ENCODE data around the gene EXOG. TPM values are rescaled to one million over a fixed set of nuclear protein-coding genes. Genes with fewer than 3 reads are reported as not detected.

EXOG gene
- total RNA-seq, 4 donors from 2014 or later, result 0.34 to 3.9 (median 3.1) TPM

- TF ChIP-seq POLR2A (IDR thresholded peaks at IDR 0.05) (no peak), CTCF (IDR thresholded peaks at IDR 0.05) (no peak)
- WGBS, 2 donors, result 93% methylated on average over 6 of the region's 6 CpGs
- intact Hi-C loops (cut with DNase I; ENCODE audit: low total_unique reads), result loop anchor here (10.0 kb wide), 1 partner anchor 121 kb away; no protein-coding TSS in a partner anchor
- H3K4me3 ChIP-seq (ENCODE audit: low read depth, poor library complexity, severe bottlenecking), result no peak overlapping the region
- peak in 1 of 2 donors; percentile 68 for DNase-seq (ENCODE audit: low spot score in 2 of 2)
Observed at GRCh38 chr3:38475716-38476115, 20.4 kb upstream of the EXOG start.

- intact Hi-C loops (cut with DNase I; ENCODE audit: low total_unique reads), result loop anchor here (10.0 kb wide), 1 partner anchor 121 kb away; no protein-coding TSS in a partner anchor
- DNase-seq (ENCODE audit: low spot score in 2 of 2), result no peak
- no peak overlapping the region for H3K4me3 ChIP-seq (ENCODE audit: low read depth, poor library complexity, severe bottlenecking)
- 84 to 85% methylated on average over 4 to 5 of the region's 5 CpGs for WGBS, 2 donors
- TF ChIP-seq CTCF (IDR thresholded peaks at IDR 0.05) (no peak), POLR2A (IDR thresholded peaks at IDR 0.05) (no peak)
Observed at GRCh38 chr3:38476157-38476756, 19.9 kb upstream of the EXOG start.

- 90 to 91% methylated on average over 16 to 21 of the region's 21 CpGs for WGBS, 2 donors
- no peak for DNase-seq (ENCODE audit: low spot score in 2 of 2)
- intact Hi-C loops (cut with DNase I; ENCODE audit: low total_unique reads), result loop anchor here (10.0 kb wide), 1 partner anchor 122 kb away; no protein-coding TSS in a partner anchor
- no peak overlapping the region for H3K4me3 ChIP-seq (ENCODE audit: low read depth, poor library complexity, severe bottlenecking)
- TF ChIP-seq POLR2A (IDR thresholded peaks at IDR 0.05) (no peak), CTCF (IDR thresholded peaks at IDR 0.05) (no peak)
Observed at GRCh38 chr3:38477057-38477820, 18.9 kb upstream of the EXOG start.

- no peak for DNase-seq (ENCODE audit: low spot score in 2 of 2)
- TF ChIP-seq POLR2A (IDR thresholded peaks at IDR 0.05) (no peak), CTCF (IDR thresholded peaks at IDR 0.05) (no peak)
- WGBS, 2 donors, result 90 to 91% methylated on average over 14 to 15 of the region's 15 CpGs
- intact Hi-C loops (cut with DNase I; ENCODE audit: low total_unique reads), result loop anchor here (10.0 kb wide), 1 partner anchor 123 kb away; no protein-coding TSS in a partner anchor
- no peak overlapping the region for H3K4me3 ChIP-seq (ENCODE audit: low read depth, poor library complexity, severe bottlenecking)
Observed at GRCh38 chr3:38477839-38478450, 18.2 kb upstream of the EXOG start.

GRCh38 chr3:38478901-38479300 is 17.2 kb upstream of the EXOG start:
- TF ChIP-seq POLR2A (IDR thresholded peaks at IDR 0.05), result no peak
- TF ChIP-seq CTCF (IDR thresholded peaks at IDR 0.05), result no peak
- no peak for DNase-seq (ENCODE audit: low spot score in 2 of 2)
- H3K4me3 ChIP-seq (ENCODE audit: low read depth, poor library complexity, severe bottlenecking), result no peak overlapping the region
- intact Hi-C loops (cut with DNase I; ENCODE audit: low total_unique reads), result loop anchor here (10.0 kb wide), 1 partner anchor 124 kb away; no protein-coding TSS in a partner anchor
- WGBS, 2 donors, result 87 to 88% methylated on average over 8 to 9 of the region's 9 CpGs

Measured in lower leg skin (tissue), 4 donors.